Measurements from ENCODE around the gene CDC37.
A peak's percentile ranks its signal among the peaks of the same experiment; 100 is the strongest.
"Not testable (repeated sequence)": the region's sequence is repeated elsewhere in the genome, so short reads cannot be mapped to it uniquely, and the experiment has no call there.

The CDC37 gene

DNA sequence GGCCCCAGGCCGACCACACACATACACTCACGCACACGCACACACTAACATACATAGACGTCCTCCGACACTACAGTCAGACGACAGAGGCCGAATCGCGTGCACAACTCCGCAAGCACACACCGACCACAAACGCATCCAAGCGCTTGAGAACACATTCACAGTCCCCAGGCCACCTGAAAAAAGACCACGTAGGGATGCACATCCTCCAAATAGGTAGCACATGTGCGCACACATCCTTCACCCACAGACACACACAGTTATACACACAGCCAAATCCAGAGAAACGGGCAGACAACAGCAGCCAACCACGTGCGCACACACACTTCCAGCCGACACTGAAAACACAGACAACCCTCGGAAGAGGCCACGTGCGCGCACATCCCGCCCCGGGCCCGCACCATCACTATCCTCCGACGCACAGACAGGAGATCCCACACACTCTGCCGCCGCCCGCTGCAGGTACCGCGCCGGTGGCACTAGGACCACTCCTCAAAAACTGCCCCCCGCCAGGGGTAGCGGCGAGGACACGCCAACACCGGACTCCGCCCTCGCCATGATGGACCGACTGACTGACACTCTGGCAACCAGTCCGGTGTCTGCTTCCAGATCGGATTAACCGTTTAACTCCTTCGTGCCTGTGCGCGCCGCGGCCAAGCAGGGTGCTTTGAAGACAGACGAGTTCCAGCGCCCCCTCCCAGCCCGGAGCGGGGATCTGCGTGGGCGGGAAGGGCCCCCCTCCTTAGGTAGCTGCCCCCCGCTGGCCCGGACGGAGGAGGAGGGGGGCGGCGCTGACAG, 16.5 kb upstream of the CDC37 start:
- peak; percentile 32 to 42 for DNase-seq

DNA sequence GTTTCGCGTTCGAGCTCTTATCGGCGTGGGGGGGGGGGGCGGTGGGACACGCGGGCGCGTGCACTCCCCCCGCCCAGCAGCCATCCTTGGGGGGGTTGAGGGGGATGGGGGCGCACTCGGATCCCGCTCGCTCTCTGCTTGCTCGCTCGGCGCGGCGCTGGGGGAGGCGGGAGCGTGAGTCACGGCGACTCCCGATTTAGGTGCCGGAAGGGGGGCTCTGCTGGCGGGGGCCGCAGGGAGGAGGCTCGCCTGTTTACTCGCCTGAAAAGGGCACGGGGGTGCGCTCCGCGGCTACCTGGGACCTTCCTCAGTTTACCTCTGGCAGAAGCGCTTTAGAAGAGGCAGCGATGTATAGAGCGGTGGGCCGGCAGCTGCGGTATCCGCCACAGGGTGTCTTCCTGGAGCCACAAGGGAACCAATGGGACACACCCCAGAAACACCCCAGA, 15.9 kb upstream of the CDC37 start:
- peak in 1 of 2 donors; percentile 33 for DNase-seq

DNA sequence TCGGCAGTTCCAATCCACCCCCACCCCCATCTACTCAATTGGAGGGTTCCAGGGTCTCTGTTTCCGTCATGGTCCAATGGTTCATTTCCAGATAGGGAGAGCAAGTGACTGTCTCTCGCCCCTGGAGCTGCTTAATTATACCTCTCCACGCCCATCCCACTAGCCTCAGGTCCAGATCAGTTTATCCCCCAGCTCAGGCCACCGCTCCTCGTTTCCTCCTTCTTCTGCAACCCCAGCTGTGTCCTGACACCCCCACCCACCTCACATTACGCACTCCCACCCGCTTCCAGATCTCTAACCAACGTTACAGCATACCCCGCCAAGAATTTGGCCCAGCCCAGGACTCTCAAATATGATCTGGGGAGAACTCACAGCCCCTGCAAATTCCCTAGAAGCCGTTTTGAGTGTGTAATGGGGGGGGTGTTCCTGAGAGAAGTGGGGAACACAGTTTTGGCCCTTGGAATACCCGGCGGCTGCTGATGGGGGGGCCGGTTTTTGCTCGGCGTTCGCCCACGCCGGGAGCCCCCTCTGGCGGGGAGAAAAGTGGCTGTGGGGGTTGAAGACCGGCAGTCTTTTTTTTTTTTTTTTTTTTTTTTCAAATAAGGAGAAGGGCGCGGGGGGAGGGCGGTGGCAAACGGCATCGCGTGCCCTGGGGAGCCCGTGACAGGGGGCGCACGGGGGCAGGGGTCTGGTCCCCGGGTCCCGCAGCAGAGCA, 15.3 kb upstream of the CDC37 start:
- DNase-seq, result no peak

DNA sequence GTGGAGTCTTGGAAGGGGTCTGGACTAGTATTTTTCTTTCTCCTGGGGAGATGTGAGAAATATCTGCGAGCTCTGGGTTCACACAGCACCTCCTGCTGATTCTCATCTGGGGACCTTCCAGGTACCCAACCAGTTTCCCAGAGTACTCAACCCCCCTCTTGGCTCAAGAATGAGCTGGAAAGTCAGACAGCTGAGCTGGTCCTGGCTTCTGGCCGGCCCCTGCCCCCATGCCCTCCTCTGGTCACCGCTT, 14.8 kb upstream of the CDC37 start:
- DNase-seq, result no peak

DNA sequence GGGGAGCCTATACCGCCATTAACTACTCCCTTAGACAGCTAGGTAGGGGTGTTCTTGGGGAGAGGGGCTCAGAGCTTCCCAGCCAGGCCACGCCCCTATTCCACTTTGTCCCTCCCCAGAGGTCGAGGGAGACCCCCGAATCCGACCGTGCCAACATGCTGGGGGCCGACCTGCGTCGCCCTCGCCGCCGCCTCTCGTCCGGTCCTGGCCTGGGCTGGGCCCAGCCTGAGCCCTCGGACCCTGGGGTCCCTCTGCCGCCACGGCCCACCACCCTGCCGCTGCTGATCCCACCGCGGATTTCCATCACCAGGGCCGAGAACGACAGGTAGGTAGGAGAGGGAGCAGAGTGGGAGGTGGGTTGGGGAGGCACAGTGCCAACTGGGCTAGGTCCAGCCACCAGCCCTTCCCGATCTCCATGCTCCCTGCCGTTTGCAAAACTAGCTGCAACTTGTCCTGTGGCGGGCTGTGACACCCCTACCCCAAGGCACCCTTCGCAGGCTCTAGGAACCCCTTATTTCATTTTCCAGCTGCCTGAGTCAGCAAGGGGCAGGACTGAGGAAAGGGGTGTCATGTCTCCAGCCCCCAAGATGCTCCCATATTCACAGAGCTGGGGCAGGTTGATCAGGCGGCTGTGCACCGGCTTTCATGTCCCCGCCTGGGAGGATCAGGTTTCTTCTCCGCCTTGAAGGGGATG, 14.3 kb upstream of the CDC37 start:
- DNase-seq, result no peak

DNA sequence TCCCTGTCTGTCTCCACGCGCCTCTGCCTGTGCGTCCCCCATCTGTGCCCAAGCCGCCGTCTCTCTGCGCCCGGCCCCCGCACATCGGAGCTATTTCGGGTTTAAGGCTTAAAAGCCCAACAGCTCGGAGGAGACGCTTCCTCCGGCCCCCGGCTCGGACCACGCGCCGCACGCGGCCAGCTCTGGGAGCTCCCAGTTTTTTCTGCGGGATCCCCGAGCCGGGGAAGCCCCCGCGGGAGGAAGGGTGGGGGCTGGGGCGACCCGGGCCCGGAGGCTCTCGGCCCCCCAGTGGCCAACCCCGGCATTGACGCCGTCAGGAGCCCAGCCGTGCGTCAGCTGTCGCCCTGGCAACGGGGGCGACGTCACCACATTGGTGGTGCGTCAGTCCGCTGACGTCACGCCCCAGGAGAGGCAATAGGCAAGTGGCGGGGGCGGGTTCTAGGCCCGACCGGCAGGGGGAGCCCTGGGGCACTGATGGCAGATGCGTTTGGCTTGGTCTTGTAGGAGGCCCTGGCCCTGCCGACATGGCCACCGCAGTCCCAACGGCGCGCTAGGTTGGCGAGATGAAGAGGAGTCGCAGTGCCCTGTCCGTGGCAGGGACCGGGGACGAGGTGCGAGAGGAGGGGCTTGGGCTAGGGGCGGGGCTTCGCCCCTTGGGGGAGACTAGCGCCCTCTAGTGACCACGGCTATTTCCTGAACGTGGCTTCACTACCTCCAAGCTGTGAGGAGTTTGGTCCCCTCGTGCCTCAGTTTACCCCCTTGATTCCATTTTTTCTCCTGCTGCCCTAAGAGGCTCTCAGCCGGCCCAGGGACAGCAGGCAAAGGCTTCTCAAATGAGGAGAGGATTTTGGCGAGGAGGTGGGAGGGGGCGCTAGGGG, 13.3 kb upstream of the CDC37 start:
- DNase-seq, result peak; percentile 86 to 97

DNA sequence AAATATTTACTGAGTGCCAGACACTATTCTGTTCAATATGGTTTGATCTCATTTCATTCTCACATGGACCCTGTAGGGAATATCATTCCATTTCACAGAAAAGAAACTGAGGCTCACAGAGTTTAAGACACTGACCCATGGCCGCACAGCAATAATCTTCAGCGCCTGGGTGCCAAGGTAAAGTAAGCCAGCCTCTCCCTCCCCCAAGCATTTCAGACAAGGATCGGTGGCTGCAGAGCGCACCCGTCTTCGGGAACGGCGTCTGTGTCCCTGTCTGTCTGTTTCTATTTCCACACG, 12.7 kb upstream of the CDC37 start:
- no peak for DNase-seq

DNA sequence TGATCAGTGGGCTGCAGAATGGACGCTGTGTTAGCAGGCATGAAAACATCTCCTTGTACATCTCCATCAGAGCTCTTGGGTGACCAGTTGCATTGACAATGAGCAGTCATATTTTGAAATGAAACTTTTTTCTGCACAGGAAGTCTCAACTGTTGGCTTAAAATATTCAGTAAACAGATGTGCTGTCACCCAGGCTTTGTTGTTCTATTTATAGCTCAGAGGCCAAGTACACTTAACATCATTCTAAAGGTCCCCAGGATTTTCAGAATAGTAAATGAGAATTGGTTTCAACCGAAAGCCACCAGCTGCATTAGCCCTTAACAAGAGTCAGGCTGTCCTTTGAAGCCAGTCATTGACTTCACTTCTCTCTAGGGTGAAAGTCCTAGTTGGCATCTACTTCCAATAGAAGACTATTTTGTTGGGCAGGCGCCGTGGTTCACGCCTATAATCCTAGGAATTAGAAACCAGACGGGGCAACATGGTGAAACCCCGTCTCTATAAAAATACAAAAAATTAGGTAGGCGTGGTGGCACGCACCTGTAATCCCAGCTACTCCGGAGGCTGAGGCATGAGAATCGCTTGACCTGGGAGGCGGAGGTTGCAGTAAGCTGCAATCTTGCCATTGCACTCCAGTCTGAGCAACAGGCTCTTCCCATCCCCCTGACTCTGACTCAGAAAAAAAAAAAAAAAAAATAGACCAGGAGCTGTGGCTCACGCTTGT, 9.1 kb upstream of the CDC37 start:
- DNase-seq, result peak in 1 of 2 donors; percentile 62

DNA sequence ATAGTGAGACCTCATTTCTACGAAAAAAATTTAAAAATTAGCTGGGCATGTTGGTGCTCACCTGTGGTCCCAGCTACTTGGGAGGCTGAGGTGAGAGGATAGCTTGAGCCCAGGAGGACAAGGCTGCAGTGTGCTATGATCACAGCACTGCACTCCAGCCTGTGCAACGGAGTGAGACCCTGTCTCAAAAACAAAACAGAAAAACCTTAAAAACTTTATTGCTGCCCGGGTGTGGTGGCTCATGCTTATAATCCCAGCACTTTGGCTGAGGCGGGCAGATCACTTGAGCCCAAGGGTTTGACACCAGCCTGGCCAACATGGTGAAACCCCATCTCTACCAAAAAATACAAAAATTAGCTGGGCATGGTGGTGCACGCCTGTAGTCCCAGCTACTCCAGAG, 7.9 kb upstream of the CDC37 start:
- not testable (repeated sequence) for DNase-seq

DNA sequence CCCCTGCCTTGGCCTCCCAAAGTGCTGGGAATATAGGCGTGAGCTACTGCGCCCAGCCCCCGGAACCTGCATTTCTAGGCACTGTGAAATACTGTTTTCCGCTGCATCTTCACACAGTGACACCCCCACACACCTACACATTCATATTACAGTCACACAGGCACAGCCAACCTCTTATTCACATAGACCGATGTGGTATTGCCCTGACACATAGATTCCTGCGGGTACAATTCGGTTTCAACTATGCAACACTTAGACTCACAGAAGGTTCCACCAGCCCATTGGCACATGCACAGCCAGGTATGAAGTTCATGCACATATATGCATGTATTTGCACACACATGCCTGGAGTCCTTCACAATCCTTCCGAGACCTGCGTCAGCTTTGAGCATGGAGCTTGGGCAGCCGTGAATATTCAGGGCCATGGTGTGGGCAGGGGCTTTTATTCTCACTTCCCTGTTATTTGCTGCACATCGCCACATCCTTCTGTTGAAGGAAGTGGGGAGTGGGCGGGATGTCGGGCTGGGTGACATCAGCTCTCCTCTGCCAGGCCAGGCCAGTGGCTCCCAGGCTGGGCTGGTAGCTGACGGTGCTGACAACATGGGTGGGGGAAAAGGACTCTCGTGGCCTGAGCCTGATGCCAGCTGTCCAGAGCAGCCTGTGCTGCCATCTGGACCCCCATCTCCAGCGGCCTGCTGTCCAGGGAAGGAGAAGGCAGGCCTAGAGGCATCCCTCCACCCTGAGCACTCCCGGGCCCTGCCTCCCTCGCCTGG, 5.4 kb upstream of the CDC37 start:
- peak; percentile 42 to 72 for DNase-seq

DNA sequence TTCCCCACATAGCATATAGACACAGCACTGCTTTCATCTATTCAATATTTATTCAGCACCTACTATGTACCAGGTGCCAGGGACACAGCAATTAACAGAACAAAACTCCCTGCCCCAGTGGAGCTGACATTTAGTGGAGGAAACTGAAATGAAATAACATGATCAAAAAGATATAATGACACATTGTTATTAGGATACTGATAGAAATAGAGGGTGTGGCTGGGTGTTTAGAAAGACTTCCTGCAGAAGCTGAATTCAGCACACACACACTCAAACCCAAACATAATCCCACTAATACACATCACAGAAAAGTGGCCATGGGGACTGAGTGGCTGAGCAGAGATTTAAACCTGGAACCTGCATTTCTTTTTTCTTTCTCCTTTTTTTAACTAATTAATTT, 3.8 kb upstream of the CDC37 start:
- no peak for DNase-seq

DNA sequence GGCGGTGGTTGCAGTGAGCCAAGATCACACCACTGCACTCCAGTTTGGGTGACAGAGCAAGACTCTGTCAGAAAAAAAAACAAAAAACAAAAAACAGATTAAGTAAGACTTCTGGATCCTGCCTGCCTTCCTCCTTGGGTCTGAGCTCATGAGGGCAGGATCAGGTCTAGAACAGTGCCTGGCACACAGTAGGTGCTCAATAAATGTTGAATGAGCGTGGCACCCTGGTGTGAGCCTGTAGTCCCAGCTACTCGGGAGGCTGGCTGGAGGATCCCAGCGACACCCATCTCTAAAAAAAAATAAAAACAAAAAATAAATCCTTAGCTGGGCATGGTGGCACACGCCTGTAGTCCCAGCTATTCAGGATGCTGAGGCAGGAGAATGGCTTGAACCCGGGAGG, 2.8 kb upstream of the CDC37 start:
- DNase-seq, result no peak

DNA sequence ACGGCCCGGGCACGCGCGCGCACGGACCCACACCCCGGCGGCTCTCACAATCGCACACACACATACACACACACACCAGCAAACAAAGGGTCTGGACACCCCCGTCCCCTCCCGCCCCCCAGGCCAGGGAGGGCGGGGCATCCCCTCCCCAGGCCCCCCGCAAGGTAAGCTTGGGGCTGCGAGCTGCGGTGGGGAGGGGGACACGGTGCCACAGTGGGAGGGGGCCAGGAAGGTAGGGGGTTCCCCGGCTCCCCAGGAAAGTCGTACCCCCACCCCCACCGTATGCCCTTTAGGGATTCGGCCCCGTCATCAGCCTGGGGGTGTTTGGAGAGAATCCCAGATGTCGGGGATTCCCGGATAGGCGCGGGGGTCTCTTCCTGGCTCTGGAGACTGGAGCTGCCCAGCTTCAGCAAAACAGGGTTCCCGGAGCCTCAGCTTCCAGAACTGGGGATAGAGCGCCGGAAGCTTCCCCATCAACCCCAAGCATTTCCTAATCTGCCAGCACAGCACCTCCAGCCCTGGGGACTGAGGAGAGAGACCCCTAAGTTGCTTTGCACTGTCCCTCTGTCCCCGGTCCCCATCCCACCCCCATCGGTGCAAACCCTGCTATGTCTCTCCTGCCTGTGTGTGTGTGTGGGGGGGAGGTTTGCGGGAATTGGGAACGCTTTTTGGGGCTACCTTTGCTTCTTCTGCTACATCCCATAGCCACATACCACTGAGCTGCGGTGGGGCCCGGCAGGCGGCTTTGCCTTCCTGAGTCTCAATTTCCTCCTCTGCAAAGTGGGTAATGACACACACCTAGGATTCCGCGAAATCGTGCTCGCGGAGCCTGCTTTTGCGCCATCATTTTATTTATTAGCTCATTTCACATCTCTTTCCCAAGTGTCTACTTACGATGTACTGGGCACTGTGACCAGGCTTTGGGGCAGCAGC, 1.8 kb upstream of the CDC37 start:
- DNase-seq, result peak in 1 of 2 donors; percentile 21

DNA sequence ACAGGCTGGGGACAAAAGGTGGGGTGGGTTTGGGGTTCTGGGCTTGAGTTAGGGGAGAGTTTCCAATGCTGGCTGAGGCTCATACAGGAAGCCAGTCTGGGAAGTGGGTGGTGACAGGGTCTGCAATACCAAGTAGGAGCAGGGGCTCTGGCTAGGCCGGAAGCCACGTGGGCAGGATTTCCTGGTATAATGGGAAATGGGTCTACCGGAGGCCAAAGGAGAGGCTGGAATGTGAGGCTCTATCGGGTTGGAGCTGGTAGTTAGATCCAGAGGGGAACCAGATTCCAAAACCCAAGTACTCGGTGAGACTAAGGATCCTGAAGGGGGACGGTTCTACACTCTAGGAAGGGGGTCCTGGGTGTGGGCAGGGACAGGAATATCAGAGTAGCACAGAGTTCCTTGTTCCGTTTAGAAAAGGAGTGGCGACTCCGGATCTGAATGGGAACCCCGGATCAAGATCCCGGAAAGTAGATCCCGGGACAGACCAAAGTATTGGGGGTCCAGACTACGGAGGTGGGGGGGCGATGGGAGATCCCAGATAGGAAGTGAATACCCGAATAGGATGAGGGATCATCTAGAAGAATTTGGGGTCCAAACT, 802 bp downstream of the CDC37 start:
- no peak for DNase-seq

DNA sequence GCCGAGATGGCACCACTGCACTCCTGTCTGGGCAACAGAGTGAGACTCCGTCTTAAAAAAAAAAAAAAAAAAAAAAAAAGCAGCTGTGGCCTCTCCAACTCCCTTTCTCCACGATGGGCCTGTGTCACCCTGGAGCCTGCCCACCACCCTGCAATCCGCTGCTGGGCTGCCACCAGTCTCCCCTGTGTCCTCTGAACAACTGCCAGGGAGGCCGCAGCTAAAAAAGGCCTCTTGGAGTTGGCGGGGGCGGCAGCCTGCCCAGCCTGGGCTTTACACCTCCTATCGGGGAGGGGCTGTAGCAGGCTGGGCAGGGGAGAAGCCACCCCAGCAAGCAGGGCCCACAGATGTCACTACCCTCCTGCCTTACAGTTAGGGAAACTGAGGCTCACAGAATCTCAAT, 3.5 kb downstream of the CDC37 start:
- no peak for DNase-seq

DNA sequence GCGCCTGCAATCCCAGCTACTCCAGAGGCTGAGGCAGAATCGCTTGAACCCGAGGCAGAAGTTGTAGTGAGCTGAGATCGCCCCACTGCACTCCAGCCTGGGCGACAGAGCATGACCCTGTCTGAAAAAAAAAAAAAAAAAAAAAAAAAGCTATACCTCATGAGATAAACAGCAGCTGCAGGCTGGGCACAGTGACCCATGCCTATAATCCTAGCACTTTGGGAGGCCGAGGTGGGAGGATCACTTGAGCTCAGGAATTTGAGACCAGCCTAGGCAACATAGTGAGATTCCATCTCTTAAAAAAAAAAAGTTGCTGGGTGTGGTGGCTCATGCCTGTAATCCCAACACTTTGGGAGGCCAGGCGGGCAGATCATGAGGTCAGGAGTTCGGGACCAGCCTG, 4.0 kb downstream of the CDC37 start:
- not testable (repeated sequence) for DNase-seq

DNA sequence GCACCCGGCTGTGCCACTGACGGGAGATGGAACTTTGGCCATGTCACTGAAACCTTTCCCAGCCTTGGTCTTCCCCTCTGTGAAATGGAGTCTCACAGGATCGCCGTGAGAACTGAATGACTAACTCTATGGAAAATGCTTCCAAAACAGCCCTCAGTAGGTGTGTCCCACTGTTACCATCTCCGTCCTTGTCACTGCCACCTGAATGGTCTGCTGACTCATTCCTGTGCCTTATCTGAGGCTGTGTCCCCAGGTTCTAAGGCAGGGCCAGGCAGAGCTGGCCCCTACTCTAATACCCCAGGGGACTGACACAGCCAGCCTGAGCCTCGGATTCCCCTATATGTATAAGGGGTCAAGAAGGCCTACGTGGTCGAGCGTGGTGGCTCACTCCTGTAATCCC, 4.5 kb downstream of the CDC37 start:
- no peak for DNase-seq

DNA sequence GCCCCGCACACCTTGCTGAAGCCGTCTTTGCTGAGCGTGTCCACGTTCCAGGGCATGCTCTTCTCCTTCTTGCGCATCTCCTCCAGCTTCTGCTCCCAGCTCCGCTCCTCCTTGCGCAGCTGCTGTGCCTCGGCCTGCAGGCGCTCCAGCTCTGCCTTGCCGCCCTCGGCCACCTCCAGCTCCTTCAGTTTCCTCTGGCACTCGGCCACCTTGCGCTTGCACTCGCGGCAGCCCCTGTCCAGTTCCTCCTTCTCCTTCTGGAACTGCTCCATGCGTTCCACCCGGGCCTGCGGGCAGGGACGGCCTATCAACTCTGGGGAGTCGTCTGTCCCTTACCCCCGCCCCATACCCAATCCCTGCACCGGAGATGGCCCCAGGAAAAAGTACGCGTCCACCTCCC, 7.4 kb downstream of the CDC37 start:
- DNase-seq, result no peak

DNA sequence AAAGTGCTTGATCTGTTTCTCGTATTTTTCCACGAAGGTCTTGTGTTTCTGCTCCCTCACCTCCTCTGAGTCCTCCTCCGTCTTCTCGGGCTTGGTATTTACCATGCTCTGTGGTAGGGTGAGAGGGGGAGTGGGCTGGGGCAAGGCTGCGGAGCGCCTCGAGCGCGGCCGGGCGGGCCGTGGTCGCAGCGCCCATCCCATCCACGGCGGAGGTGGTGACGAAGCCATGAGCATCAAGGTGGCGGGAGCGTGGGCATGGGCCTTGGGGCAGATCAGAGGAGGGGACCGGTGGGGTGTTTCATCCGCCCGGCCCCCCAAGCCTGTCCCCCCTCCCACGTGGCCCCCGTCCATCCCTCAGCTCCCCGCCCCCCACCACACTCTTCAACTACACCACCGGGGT, 7.9 kb downstream of the CDC37 start:
- no peak for DNase-seq

DNA sequence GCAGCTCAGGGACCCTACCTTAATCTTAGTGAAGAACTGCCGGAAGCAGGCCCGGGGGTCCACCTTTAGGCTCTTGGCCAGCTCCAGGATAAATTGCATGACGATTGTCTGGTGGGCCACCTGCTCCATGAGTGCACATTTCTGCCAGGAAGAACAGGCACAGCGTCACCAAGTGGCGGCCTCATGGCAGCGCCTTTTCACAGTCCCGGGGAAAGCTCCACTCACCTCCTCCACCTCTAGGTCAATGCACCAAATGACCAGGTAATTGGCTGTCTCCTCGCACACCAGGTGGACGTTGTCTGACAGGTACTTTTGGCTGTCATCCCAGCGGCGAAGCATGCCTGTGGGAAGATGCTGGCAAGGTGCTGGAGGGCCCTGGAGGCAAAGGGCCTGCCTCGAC, 8.3 kb downstream of the CDC37 start:
- DNase-seq, result no peak
